Muscle of back (tissue), 11 donors: ENCODE data around the gene ILK. TPM values are rescaled to one million over a fixed set of nuclear protein-coding genes. Genes with fewer than 3 reads are reported as not detected.

Source experiments
- DNase-seq, 3 donors: peaks; one replicate each; pipeline versions ENCODE4 v3.0.0 to v3.0.0-alpha.2; 2013
- polyA plus RNA-seq, 10 donors: library from polyadenylated mRNA; unstranded; fragments of 120-200 nt; gene quantifications; one replicate each; pipeline ENCODE4 v1.2.1, GENCODE V29; 2013; ENCODE audit not compliant: insufficient read length in 10 of 10

Gene ILK
- polyA plus RNA-seq, 10 donors: 135 to 163 (median 147) TPM

DNA sequence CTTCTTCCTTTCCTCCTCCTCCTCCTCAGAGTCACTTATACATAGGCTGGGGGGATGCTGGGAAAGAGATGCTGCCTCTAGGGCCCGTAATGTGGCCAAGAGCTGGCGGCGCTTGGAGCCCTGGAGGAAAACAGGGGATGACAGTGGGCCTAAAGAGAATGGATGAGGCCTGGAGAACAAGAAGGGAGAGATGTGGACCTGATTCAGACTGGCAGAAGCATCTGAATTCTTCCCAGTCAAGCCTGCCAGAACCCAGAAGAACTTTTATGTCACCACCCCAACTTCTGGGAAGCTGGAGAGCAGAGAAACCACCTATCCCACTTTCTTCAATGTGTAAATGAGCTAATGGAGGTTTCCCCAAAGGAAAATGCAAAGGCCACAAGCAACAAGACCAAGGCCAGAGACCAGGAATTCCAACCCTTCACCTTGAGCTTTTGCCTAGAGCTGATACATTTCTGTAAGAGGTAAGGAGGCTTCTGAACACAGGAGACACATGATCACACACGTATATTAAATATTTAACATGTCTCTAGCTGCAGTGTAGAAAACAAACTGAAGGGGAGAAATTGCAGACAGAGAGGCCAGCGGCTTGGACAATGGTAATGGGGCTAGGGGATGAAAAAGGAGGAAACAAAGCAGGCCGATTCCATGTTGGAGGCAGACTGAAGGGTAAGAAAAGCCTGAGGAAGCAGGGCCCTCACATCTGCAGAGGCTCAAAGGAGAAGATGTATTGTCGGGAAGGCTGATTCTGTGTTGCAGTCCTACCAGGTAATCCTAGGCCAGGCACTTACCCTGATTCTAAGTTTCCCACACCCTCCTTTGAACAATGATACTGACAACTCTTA lies 1.3 kb upstream of the ILK start:
- no peak for DNase-seq

DNA sequence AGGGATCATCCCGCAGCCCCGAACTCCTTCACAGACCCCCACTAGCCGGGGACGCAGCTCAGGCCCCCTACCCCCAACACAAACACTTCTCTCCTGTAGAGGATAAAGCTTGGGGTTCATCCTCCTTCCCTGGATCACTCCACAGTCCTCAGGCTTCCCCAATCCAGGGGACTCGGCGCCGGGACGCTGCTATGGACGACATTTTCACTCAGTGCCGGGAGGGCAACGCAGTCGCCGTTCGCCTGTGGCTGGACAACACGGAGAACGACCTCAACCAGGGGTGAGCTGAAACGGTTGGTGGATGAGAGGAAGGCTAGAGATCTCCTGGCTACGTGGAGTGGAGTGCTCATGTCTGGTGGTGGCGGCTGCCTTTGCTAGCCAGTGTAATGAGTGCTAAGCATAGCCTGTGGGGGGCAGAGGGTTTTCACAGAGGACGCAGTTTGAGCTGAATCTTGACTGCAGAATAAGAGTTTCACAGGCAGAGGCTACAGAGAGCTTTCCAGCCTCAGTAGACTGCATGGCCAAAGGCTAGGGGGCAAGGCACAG lies 580 bp downstream of the ILK start:
- peak in 2 of 3 donors; percentile 70 to 87 for DNase-seq

DNA sequence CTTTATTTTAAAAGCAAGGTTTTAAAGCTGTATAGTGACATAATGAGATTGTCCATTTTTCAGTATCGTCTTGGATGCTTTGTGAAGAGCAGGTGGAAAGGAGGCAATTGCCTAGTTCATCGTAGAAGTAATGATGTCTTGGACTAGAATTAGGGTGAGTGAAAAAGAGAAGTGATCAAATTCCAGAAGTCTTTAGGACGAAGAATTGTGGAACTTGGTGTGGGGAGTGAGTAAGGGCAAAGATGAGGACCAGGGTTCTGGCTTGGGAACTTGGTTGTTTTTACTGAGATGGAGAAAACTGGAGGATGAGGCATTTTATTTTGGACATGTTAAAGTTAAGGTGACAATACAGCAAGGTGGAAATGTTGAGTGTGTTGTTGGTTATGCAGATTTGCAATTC lies 1.2 kb downstream of the ILK start:
- DNase-seq: no peak

DNA sequence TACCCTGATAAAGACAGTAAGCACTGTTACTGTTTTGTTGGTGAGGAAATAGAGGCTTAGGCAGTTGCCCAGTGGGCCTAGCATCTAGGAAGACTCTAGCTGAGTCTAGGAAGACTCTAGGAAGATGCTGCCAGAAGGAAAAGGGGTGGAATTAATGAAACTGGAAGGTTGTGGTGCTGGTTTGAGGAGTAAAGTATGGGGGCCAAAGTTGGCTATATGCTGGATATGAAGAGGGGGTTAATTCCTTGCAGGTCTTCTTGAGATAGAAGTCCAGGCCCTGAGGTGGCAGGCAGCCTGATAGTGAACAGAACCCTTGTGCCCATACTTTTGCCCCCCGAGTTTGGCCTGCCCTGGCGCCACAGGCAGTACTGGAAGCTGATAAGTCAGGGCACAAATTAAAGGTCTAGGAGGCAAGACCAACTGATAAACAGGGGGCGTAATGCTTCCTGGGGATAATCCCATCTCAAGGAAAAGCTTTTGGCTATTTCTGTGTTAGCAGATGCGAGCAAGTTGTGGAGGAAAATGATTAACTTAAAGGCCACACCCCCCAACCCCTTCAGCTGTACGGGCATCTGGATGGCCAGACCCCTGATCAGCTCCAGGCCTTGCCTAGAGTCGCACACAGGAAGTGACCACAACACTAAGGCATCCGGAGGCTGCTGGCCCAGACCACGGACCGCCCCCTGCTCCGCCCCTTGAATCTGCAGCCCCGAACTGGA lies 3.1 kb downstream of the ILK start:
- peak; percentile 94 to 97 (median 95) for DNase-seq

DNA sequence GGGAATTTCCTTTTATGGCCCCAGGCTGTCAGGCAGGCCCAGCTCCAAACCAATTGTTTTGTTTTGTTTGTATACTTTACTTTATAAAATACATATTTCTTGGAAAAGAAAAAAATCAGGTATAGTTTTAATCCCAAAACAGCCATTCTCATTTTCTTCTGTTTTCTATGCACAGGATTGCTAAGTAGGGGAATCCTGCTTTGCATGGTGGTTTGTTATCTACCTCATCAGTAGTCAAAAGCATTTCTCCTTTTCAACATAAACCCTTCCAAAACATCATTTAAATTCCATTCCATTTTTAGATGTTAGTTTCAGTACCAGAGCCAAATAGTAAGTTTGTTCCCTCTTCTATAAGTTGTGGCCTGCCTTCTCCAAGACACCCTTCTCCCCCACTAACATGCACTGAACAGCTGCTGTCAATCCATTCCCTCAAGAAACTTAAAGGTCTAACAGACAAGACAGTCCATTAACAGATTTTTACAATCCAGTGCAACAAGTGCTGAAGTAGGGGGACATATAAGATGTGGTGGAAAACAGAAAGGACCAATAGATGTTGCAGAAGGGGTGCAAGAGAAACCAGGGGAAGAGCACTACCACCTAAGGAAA lies 3.7 kb downstream of the ILK start:
- no peak for DNase-seq

DNA sequence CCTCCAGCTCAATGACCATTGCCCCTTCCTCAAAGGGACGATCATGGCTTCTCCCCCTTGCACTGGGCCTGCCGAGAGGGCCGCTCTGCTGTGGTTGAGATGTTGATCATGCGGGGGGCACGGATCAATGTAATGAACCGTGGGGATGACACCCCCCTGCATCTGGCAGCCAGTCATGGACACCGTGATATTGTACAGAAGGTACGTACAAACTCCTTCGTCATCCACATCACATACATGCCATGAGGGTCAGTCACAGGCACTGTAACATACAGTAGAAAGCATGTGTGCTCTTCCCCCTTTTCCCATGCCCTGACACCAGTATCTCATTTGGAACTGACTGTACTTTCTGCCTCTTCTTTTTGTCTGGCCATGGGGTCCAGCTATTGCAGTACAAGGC lies 4.4 kb downstream of the ILK start:
- DNase-seq: no peak

DNA sequence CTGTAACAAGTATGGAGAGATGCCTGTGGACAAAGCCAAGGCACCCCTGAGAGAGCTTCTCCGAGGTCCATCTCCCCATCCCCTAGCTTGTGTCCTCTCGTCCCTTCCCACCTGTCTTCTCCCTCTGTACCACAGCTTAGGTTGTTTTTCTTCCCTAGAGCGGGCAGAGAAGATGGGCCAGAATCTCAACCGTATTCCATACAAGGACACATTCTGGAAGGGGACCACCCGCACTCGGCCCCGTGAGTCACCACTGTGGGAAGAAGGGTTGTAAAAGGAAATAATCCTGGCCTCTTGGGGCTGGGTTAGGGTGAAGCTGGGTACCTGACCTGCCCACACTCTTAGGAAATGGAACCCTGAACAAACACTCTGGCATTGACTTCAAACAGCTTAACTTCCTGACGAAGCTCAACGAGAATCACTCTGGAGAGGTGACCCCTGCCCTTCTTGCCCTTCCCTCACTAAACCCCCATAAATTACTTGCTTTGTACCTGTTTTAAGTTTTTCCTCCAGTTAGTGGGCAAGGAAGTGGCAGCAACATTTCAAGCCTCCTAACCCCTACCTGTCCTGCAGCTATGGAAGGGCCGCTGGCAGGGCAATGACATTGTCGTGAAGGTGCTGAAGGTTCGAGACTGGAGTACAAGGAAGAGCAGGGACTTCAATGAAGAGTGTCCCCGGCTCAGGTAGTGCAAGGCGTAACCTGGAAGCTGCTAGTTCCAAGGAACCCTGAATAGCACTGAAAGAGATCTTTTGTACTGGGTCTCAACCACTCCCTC lies 5.3 kb downstream of the ILK start:
- DNase-seq: no peak

DNA sequence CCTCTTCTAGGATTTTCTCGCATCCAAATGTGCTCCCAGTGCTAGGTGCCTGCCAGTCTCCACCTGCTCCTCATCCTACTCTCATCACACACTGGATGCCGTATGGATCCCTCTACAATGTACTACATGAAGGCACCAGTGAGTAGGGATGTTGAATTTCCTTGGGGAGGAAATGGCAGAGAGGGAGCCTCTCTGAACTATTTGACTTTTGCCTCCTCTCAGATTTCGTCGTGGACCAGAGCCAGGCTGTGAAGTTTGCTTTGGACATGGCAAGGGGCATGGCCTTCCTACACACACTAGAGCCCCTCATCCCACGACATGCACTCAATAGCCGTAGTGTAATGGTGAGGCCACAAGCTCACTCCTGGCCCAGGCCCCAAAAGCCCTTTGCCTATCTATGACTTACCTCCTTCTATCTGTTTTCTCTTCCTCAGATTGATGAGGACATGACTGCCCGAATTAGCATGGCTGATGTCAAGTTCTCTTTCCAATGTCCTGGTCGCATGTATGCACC lies 6.0 kb downstream of the ILK start:
- DNase-seq: no peak

DNA sequence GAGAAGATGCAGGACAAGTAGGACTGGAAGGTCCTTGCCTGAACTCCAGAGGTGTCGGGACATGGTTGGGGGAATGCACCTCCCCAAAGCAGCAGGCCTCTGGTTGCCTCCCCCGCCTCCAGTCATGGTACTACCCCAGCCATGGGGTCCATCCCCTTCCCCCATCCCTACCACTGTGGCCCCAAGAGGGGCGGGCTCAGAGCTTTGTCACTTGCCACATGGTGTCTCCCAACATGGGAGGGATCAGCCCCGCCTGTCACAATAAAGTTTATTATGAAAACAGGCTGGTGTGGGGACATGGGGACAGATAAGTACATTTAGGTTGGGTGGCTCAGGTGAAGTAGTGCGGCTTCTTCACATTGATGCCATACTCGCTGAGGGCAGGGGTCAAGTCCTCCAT lies 7.0 kb downstream of the ILK start:
- DNase-seq: no peak

DNA sequence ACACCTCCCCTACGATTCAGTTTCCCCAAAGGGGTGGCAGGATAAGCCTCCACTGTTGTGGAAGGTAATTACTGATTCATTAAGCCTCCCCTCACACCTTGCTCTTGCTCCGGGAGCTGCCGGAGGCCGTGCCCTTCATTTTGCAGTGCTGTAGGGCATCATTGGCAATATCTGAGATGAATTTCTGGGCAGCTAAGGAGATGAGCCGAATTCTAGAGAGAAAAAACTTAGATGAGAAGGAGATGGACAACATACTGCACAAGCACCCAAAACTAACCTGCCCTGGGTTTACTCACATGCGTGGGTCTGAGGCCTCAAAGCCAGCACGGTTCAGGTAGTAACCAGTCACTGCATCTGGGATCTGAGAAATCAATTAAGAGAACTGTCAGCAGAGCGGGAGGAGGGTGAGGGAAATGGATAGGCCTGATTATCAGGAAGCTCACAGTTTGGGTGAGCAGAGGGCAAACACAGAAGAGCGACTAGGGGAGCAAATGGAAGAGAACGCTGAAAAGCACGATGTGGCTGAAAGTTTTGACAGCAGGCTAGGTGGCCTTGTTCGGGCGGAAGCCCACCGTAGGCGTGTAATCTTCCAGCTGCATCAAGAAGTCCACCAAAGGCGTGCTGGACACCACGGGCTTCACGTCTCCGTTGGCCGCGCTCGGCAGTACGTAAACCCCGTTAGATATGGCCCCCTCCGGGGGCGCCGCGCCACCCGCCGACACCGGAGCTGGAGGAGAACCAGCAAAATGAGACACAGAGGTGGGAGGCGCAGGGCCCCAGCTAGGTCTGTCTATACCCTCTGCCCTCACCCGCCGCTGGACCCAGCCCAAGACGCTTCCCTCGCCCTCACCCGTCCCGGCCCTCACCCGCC lies 7.8 kb downstream of the ILK start:
- DNase-seq: peak in 2 of 3 donors; percentile 36 to 65

DNA sequence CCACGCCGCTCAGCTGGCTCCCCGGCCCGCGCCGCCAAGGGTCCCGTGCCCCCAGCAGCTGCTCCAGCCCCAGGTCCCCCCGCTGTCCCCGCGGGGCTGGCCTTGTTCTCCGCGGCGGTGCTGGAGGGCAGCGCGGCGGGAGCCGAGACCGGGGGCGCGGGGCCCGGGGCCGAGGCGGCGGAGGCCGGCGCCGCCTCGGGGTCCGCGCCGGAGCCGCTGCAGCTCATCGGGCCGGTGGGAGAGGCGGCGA lies 8.3 kb downstream of the ILK start:
- no peak for DNase-seq

DNA sequence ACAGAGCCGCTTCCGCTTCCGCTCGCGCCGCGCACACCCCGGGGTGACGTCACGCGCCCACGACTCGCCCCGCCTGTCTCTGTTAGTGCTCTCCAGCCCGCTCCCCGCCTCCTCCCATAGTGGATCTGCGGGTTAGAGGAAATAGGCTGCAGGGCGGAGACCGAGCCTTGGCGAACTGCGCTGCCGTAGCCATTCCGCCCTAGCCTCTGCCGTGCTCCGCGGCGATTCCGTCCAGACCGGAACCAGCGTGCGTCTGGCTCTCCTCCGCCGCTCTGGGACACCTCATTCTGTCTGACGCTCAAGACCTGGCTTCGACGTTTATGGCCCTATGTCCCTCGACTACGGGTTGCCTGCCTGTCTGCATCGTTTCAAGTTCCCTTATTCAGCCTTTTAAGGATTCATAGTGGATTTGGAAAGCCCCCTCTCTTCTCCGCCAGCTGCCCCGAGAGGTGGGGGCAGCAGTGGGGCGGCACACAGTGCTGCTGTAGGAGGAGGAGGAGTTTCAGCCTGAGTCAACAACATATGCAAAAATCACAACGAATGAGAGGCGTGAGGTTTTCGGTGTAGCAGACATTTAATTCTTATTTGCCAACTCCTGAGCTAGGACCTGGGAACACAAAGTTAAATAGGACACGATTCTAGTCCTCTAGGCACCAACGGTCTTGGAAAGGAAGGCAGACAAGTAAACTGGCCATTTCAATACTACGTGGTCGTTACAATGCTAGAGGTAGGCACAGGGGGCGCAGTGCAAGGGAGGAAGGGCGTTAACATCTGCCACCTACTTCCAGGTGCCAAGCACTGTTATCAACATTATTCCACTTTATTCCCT lies 8.9 kb downstream of the ILK start, which contains the start of gene TAF10:
Gene TAF10, minus strand, starts transcription at position 4 of the 829 bp plus-strand sequence. CDS start 27 bp downstream, outside the sequence.
- peak; percentile 96 to 99 (median 97) for DNase-seq

DNA sequence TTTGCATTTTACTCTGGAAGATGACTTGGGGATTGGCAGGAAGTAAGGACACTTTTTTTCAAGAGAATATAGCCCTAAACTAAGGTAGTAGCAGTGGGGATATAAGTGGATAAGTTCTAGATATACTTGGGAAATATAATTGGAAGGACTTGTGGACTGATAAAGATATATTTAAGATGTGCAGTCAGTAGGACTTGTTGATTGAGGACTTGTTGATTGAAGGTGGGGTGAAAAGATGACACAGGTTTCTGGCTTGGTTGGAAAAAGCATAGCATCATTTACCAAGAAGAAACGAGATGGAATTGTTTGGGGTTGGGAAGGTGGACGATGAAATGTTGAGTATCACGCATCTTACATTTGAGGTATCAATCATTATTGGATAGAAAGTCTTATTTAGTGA lies 9.9 kb downstream of the ILK start:
- no peak for DNase-seq

DNA sequence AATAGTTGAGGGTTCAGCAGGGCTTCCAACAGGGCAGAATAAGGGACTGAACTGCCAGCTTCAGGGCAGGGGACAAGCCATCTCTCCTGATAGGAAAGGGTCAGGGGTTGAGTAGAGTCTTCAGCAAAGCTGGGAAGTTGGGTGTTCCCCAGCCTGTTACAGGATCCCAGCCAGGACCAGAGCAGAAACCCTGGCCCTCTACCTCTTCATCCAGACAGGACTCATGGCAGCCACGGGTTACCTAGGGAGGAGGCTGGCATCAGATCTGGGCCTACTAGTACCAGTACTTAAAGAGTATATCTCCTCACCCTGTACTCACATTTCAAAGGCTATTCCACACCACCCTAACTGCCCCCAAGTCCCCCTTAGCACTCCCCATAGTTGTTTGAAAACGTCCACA lies 10.9 kb downstream of the ILK start:
- no peak for DNase-seq

DNA sequence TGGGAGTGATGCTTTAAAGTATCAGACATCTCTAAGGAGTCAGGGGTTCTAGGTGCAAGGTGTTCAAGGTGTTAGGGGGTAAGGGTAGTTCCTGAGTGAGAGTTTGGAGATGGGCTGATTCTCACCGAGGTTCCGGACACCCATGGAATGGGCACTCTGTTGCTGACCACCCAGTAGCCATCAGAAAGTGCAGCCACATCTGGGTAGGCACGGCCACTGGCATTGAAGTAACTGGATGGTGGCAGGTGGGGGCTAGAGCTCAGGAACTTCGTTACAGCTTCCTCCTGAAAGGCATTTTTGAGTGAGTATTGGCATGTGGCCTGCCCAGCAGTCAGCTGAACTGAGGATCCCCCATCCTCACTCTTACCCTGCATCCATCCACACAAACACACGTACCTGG lies 11.5 kb downstream of the ILK start:
- no peak for DNase-seq

DNA sequence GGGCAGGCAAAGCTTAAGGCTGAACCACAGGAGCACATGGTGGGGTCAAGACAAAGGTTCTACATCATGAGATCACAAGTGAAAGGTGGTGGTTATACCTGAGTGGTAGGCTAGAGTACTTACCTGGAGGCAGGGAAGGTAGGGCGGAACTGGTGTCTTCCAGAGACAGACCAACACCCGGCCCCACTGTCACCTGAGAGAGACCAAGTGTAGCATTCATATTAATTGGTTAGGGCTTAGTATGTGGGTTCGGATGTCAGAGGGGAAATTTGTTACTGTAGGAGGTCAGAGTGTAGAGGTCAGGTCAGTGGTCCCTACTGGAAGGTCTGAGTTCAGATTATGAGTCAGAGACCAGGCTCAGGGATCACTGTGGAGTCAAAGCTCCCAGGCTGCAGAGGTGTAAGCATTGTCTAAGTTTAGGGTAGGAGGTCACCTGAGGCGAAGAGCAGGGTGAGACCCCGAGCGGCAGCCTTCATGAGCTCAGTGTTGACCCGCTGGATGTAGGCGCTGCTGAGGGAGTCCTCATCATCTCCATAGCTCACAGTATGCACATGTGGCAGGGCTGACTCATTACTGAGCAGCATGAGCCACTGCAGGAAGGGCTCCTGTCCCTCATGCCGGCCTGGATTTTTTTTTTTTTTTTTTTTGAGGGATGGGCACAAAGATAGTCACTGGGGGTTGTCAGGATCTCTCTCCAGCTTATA lies 12.5 kb downstream of the ILK start:
- DNase-seq: no peak

DNA sequence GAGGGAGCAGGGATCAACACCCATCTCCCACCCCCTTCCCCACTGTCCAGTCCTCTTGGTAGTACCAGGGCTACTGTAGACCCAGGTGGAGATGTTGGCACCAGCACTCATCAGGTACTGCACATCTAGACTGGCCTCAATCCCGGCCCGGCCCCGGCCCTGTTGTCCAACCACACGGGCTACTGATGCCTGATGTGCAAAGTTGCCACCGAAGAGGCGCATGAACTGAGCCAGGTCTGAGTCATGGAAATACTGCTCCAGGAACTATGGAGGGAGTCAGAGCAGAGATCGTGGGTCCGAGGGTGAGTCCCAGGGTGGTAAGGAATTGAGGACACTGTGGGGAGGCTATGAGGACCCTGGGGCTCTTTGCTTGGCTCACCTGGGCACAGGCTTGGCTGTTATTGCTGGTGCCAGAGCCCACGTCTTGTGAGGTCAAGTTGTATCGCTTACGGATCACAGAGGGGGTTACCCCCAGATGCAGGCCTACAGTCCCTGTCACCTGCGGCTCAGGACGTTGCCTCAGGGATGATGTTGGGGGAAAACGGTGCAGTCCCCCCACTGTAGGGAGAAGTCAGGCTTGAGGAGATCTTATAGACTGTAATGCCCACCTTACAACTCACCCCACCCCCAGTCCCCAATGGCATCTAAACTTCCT lies 13.1 kb downstream of the ILK start:
- DNase-seq: no peak

DNA sequence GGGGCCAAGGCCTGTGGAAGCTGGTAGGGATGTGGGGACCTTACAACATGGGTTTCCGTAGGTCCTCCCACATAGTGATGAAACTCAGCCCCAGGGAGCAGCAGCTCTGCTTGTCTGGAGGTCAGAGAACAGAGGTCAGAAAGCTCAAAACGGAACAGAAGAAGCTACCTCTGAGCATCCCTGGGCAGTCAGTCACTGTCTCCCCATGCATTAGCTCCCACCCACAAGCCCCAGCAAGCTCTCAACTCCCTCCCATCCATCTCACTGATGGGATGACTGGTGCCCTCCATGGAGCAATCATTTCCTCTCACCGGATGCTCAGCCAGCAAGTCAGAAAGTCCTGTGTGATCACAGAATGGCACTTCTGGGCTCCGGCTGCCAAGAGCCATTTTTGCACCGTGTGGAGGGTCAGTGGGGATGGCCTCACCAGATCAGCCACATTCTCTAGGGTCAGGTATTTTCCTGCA lies 13.8 kb downstream of the ILK start:
- no peak for DNase-seq
